ENCODE results near the gene MYO15B. TPM values are rescaled to one million over a fixed set of nuclear protein-coding genes. Genes with fewer than 3 reads are reported as not detected.

Gene MYO15B
- total and polyA plus RNA-seq, 2 donors (not counting 1 experiment from before 2014, with no cell fraction given), result 0.49 to 14.4 TPM

- no peaks in the 10 kb centered on the region for H4K20me1 ChIP-seq (ENCODE audit: control insufficient read depth, extremely low read depth, insufficient read depth, low read length)
- no peak for DNase-seq (ENCODE audit: low read depth in 2 of 2)
These were observed 7.1 kb downstream of the MYO15B start for GRCh38 chr17:75594499-75595283.

GRCh38 chr17:75595284-75595919, 7.8 kb downstream of the MYO15B start:
- peaks cover 4% of the 10 kb centered on the region for H3K27me3 ChIP-seq (ENCODE audit: control insufficient read depth, insufficient read depth, low read length)
- no peak overlapping the region for H3K27ac ChIP-seq (ENCODE audit: insufficient read depth, low read length)
- no peaks in the 10 kb centered on the region for H4K20me1 ChIP-seq (ENCODE audit: control insufficient read depth, extremely low read depth, insufficient read depth, low read length)
- no peaks in the 10 kb centered on the region for H3K79me2 ChIP-seq (ENCODE audit: control insufficient read depth, insufficient read depth, low read length)
- DNase-seq (ENCODE audit: low read depth in 2 of 2), result no peak
- H3K9ac ChIP-seq (ENCODE audit: insufficient read depth, low read length), result no peak overlapping the region
- no peak overlapping the region for H3K4me2 ChIP-seq (ENCODE audit: extremely low read depth, insufficient read depth, low read length)
- no peak overlapping the region for H2AFZ ChIP-seq (ENCODE audit: low read length)
- no peak for TF ChIP-seq EZH2 (IDR thresholded peaks at IDR 0.05; ENCODE audit: low read length, missing control alignments)
- TF ChIP-seq CTCF (conservative IDR thresholded peaks at IDR 0.05 in 1 of 2, IDR thresholded peaks at IDR 0.05 in 1 of 2; ENCODE audit: low read depth in 1 of 2, low read length in 2 of 2), result no peak
- H3K36me3 ChIP-seq (ENCODE audit: control insufficient read depth, insufficient read depth, low read length), result no peaks in the 10 kb centered on the region
- no peaks in the 10 kb centered on the region for H3K9me3 ChIP-seq (ENCODE audit: control insufficient read depth, insufficient read depth, low read depth, low read length)
- no peaks in the 10 kb centered on the region for H3K4me1 ChIP-seq (ENCODE audit: control insufficient read depth, extremely low read depth, insufficient read depth, low read length)
- H3K4me3 ChIP-seq (replicated peaks in 1 of 4; ENCODE audit: control extremely low read depth in 1 of 4, insufficient read depth in 1 of 4, low read depth in 3 of 4, low read length in 4 of 4), result no peak overlapping the region

More at GRCh38 chr17:75594499-75595283, 7.1 kb downstream of the MYO15B start:
- Histone ChIP-seq H3K4me3 (replicated peaks in 1 of 4; ENCODE audit: control extremely low read depth in 1 of 4, insufficient read depth in 1 of 4, low read depth in 3 of 4, low read length in 4 of 4) (no peak overlapping the region), H3K9ac (ENCODE audit: insufficient read depth, low read length) (no peak overlapping the region), H3K79me2 (ENCODE audit: control insufficient read depth, insufficient read depth, low read length) (no peaks in the 10 kb centered on the region), H3K4me1 (ENCODE audit: control insufficient read depth, extremely low read depth, insufficient read depth, low read length) (no peaks in the 10 kb centered on the region), H3K27ac (ENCODE audit: insufficient read depth, low read length) (no peak overlapping the region), H2AFZ (ENCODE audit: low read length) (no peak overlapping the region), H3K9me3 (ENCODE audit: control insufficient read depth, insufficient read depth, low read depth, low read length) (no peaks in the 10 kb centered on the region), H3K27me3 (ENCODE audit: control insufficient read depth, insufficient read depth, low read length) (peaks cover 4% of the 10 kb centered on the region), H3K4me2 (ENCODE audit: extremely low read depth, insufficient read depth, low read length) (no peak overlapping the region), H3K36me3 (ENCODE audit: control insufficient read depth, insufficient read depth, low read length) (no peaks in the 10 kb centered on the region)
- TF ChIP-seq CTCF (conservative IDR thresholded peaks at IDR 0.05 in 1 of 2, IDR thresholded peaks at IDR 0.05 in 1 of 2; ENCODE audit: low read depth in 1 of 2, low read length in 2 of 2) (no peak), EZH2 (IDR thresholded peaks at IDR 0.05; ENCODE audit: low read length, missing control alignments) (no peak)

- no peak overlapping the region for H3K4me3 ChIP-seq (replicated peaks in 1 of 4; ENCODE audit: control extremely low read depth in 1 of 4, insufficient read depth in 1 of 4, low read depth in 3 of 4, low read length in 4 of 4)
- no peaks in the 10 kb centered on the region for H3K36me3 ChIP-seq (ENCODE audit: control insufficient read depth, insufficient read depth, low read length)
- no peaks in the 10 kb centered on the region for H3K79me2 ChIP-seq (ENCODE audit: control insufficient read depth, insufficient read depth, low read length)
- H3K9me3 ChIP-seq (ENCODE audit: control insufficient read depth, insufficient read depth, low read depth, low read length), result no peaks in the 10 kb centered on the region
- H3K27ac ChIP-seq (ENCODE audit: insufficient read depth, low read length), result no peak overlapping the region
- H3K4me1 ChIP-seq (ENCODE audit: control insufficient read depth, extremely low read depth, insufficient read depth, low read length), result no peaks in the 10 kb centered on the region
- no peak for DNase-seq (ENCODE audit: low read depth in 2 of 2)
- H3K27me3 ChIP-seq (ENCODE audit: control insufficient read depth, insufficient read depth, low read length), result peaks cover 4% of the 10 kb centered on the region
- TF ChIP-seq EZH2 (IDR thresholded peaks at IDR 0.05; ENCODE audit: low read length, missing control alignments), result no peak
- no peak for TF ChIP-seq CTCF (conservative IDR thresholded peaks at IDR 0.05 in 1 of 2, IDR thresholded peaks at IDR 0.05 in 1 of 2; ENCODE audit: low read depth in 1 of 2, low read length in 2 of 2)
- no peak overlapping the region for H3K9ac ChIP-seq (ENCODE audit: insufficient read depth, low read length)
- H2AFZ ChIP-seq (ENCODE audit: low read length), result no peak overlapping the region
- H4K20me1 ChIP-seq (ENCODE audit: control insufficient read depth, extremely low read depth, insufficient read depth, low read length), result no peaks in the 10 kb centered on the region
- no peak overlapping the region for H3K4me2 ChIP-seq (ENCODE audit: extremely low read depth, insufficient read depth, low read length)
These were observed 8.3 kb downstream of the MYO15B start for GRCh38 chr17:75595920-75596313.
